HL-60/S4 treated with phorbol 12-myristate 13-acetate at 8.2 ng/mL for 4 days and 3 days (cell line): ENCODE data around the gene CNTNAP5.

ENCODE experiments used
- in situ Hi-C: fragments of 300-500 bp; cut with MboI; formaldehyde crosslinking; loops from 2 replicates; pipeline ENCODE4 v1.15.0; 2022; ENCODE audit warnings: low sequenced_read_pairs

Gene CNTNAP5

GRCh38 chr2:124756048-124756447 is 731.0 kb downstream of the CNTNAP5 start:
- in situ Hi-C loops: no loop called here

GRCh38 chr2:124762388-124762787 is 737.3 kb downstream of the CNTNAP5 start:
- in situ Hi-C loops: no loop called here

DNA sequence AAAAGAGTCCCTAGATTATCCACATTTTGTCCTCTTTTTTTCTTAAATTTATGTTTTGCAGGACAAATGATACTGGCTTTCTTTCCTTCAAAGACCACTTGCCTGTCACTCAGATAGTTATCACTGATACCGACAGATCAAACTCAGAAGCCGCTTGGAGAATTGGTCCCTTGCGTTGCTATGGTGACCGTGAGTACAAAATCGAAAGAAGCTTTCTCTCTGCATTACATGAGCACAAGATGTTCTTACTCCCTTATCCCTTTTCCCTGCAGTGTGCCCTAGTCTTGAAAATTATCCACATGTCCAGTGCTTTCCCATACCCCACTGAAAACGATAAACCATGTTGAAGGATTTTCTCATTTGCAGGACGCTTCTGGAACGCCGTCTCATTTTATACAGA is 738.5 kb downstream of the CNTNAP5 start:
- in situ Hi-C loops: no loop called here

DNA sequence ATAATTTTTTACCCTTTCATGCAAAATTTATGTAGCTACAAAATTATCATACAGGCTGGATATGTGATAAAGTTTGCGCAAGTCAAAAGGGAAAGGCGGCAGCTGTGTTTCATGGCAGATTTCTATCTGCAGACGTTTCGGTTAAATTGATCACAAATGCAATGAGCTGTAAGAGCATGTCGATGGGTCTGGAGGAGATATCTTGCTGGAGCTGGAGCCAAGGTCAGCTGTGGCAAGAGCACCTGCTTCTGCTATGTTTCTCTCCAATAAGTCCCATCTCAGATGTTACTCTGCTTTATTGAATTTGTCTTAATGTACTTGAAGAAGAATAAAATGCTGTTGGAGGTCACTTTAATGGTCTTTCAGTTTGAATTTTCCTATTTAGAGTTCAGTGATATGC is 749.7 kb downstream of the CNTNAP5 start:
- in situ Hi-C loops: no loop called here

- in situ Hi-C loops: no loop called here
Observed at GRCh38 chr2:124776332-124776731, 751.2 kb downstream of the CNTNAP5 start.

DNA sequence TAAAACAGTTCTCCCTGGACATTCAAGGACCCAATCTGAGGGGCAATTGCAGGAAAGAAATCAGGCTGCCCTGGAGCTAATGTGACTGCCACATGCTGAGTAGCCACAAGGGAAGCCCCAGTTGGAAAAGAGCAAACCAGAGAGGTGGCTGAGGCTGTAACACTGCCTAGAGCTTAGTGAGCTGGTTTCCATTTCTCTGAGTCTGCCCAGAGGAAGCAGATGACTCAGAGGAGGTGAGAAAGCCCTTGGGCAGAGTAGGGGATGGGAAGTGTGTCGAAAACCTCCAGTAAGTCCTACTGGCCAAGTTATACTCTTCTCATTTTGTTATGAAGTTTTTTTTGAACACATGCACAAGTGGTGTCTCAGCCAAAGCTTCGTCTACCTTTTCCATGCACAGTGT is 753.0 kb downstream of the CNTNAP5 start:
- in situ Hi-C loops: no loop called here

- in situ Hi-C loops: no loop called here
Observed at GRCh38 chr2:124796647-124797046, 771.6 kb downstream of the CNTNAP5 start.

DNA sequence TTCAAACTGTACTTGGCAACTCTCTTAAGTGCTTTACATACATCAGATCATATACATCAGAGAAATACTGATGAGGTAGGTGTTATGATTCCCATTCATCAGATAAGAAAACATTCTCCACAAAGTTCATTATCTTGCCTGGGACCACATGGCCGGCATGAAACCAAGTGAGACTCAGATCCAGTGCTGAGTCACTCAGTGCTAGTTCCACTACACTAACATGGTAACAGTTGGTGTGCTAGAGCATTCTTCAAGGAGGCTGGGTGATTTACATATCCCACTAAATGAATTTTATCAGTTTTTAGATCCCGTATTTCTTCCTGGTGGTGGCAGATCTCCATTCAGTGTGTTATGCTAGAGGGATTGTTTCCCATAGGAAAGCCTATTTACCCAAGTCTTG is 772.0 kb downstream of the CNTNAP5 start:
- in situ Hi-C loops: no loop called here

DNA sequence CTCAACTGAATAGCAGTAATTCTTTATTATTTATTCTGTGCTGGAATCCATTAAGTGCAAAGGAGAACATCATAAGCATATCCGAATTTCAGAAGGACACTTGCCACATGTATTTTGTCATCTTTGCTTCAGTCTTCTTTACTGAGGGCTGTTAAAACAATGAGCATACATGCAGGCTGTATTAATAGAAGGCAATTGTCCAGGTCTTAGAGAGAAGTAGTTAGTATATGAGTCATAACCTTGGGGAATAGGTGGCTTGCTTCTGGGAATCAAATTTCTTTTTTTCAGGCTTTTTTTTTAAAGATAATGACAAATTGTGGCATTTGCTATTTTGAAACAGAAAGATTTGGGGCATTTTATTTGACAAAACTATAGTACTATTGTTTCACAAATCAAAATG is 773.5 kb downstream of the CNTNAP5 start:
- in situ Hi-C loops: no loop called here

DNA sequence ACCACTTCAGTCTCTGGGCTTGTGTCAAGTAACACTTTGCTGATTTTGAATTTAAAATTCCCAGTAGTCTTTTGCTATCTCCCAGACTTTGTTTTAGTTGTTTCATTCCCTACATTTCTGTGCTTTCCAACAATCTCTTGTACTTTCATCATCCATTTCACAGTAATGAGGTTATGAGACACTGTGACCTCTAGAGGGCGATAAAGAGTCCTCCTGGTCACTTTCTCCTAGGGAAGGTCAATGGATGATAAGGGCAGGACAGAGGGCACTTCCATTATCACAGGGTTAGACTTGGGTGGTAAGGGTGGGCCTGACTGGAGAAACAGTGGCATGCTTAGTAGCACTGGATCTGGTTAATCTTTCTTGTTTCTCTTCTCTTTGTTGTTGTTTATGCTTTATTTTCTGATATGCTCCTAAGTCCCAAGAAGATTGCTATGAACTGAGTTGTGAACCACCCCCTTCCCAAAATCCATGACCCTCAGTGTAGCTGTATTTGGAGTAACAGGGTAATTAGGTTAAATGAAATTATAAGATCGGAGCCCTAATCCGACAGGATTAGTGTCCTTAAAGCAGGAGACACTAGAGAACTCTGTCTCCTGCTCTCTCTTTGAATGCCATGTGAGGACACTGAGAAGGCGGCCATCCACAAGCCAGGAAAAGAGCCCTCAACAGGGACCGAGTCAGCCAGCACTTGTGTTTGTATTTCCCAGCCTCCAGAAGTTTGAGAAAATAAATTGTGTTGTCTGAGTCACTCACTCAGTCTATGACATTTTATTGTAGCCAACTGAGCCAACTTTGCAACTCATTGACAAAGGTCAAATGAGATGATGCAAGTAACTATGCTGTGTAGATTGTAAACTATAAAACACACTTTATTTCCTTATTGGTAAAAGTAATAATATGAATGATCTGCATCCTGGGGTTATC is 779.2 kb downstream of the CNTNAP5 start:
- in situ Hi-C loops: no loop called here

DNA sequence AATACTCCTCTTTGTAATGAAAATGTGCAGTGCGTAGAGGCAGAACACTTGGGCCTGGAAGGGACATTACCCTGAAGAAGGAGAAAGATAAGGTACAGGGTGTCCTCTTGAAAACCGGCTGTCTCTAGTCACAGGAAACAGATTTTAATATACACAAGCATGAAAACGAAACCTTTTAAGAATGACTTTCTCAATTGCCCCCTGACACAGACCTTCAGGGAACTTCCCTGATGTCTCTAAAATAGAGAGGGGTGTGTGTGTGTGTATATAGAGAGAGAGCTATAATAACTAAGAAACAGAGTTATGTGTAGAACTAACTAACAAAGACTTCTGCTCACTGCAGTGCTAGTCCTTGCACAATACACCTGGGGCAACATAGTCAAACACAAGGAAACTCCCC is 780.0 kb downstream of the CNTNAP5 start:
- in situ Hi-C loops: no loop called here

- in situ Hi-C loops: no loop called here
Observed at GRCh38 chr2:124810132-124810531, 785.0 kb downstream of the CNTNAP5 start.

GRCh38 chr2:124814968-124815745 is 790.1 kb downstream of the CNTNAP5 start:
- in situ Hi-C loops: no loop called here

DNA sequence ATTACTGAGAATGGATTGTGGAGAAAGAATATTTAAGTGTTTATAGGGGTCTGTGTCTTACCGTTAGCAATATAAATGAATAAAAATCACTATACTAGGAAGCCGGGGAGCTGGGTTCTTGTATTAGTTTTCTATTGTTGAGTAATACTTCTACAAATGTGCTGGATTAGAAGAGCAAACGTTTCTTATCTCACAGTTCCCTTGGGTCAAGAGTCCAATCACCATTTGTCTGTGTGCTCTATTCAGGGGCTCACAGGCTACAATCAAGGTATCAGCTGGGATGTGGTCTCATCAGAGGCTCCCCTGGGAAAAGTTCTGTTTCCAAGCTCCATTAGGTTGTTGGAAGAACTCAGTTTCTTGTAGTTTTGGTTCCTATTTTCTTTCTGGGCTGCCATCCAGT is 790.9 kb downstream of the CNTNAP5 start:
- in situ Hi-C loops: no loop called here

- in situ Hi-C loops: no loop called here
Observed at GRCh38 chr2:124822516-124822915, 797.4 kb downstream of the CNTNAP5 start.

GRCh38 chr2:124824441-124824840 is 799.4 kb downstream of the CNTNAP5 start:
- in situ Hi-C loops: no loop called here

- in situ Hi-C loops: no loop called here
Observed at GRCh38 chr2:124832521-124832920, 807.4 kb downstream of the CNTNAP5 start.

GRCh38 chr2:124834331-124834730 is 809.2 kb downstream of the CNTNAP5 start:
- in situ Hi-C loops: no loop called here

DNA sequence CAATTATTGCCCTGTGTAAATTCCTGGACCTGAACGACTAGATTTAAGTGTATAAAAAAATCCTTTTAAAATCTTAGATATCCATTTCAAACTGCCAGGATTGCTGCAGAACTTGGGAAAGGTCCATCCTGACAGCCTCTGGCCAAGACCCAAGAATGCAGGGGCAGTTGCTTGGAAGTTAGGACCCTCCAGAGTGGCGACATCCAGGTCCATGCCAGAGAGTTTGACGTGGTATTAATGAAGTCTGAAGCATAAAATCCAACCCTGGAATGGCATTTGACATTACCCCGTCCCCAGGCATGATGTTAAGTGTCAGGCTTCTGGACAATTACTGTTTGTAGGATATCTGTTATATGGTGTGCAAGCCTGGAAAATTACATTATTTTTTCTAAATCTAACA is 810.2 kb downstream of the CNTNAP5 start:
- in situ Hi-C loops: no loop called here

DNA sequence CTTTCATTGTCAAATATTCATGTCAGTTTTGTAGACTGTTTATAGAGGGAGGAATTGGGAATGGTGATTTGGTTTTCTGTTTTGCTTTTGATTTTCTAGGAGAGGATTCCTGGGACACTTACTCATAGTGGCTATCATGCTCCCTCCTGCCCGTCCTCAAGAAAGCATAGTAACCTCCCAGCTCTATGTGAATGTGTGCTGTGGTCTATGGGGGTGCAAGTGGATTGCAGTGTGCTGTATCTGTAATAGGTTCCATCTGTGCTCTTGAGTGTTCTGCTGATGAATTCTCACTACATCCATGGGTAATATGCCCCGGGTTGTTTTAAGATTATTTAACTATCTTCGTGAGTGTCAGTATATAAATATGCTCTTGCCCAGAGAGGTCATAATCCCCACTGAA is 811.3 kb downstream of the CNTNAP5 start:
- in situ Hi-C loops: no loop called here

- in situ Hi-C loops: no loop called here
Observed at GRCh38 chr2:124837496-124837895, 812.4 kb downstream of the CNTNAP5 start.

DNA sequence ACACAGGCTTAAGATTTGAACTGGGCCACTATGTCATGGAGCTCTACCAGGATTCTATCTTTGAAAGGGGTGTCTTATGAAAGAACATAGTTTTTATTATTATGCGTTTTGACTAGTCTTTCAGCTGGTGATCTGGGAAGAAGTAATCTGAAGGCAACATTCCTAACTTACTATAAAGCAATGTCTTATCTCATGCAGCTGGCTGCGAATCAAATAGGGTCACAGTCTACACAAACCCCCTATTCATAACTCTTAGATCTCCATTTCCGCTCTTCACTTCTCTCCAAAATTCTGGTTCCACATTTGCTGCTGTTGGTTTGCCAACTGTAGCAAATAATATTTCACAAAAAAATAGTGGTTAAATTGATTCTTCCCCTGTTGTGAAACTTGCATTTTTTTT is 813.3 kb downstream of the CNTNAP5 start:
- in situ Hi-C loops: no loop called here
